Measurements from ENCODE around the gene IGSF9.

IGSF9 gene

GRCh38 chr1:159958719-159959380 lies 13.4 kb upstream of the IGSF9 start:
- Histone ChIP-seq H3K9ac (ENCODE audit: low read length) (no peak overlapping the region), H3K9me3 (ENCODE audit: control insufficient read depth, insufficient read depth, low read depth, low read length) (no peaks in the 10 kb centered on the region), H3K4me1 (ENCODE audit: control insufficient read depth, insufficient read depth, low read length) (peaks cover 2% of the 10 kb centered on the region; the same call in 1 of the 2 replicates), H3K27ac (ENCODE audit: low read depth, low read length) (no peak overlapping the region), H3K4me3 (ENCODE audit: low read depth, low read length) (no peak overlapping the region), H3K36me3 (ENCODE audit: control insufficient read depth, insufficient read depth, low read length) (no peaks in the 10 kb centered on the region), H3K27me3 (ENCODE audit: control insufficient read depth, insufficient read depth, low read length) (peaks cover 2% of the 10 kb centered on the region; the same call in 1 of the 2 replicates)

- Histone ChIP-seq H3K9me3 (ENCODE audit: control insufficient read depth, insufficient read depth, low read depth, low read length) (no peaks in the 10 kb centered on the region), H3K36me3 (ENCODE audit: control insufficient read depth, insufficient read depth, low read length) (no peaks in the 10 kb centered on the region), H3K27ac (ENCODE audit: low read depth, low read length) (no peak overlapping the region), H3K4me3 (ENCODE audit: low read depth, low read length) (no peak overlapping the region), H3K4me1 (ENCODE audit: control insufficient read depth, insufficient read depth, low read length) (peaks cover 5% of the 10 kb centered on the region; the same call in 1 of the 2 replicates), H3K9ac (ENCODE audit: low read length) (no peak overlapping the region), H3K27me3 (ENCODE audit: control insufficient read depth, insufficient read depth, low read length) (peaks cover 12% of the 10 kb centered on the region; the same call in 1 of the 2 replicates)
Measured at GRCh38 chr1:159957824-159958268, 12.4 kb upstream of the IGSF9 start.

GRCh38 chr1:159955456-159955855 lies 10.0 kb upstream of the IGSF9 start:
- Histone ChIP-seq H3K9me3 (ENCODE audit: control insufficient read depth, insufficient read depth, low read depth, low read length) (no peaks in the 10 kb centered on the region), H3K27ac (ENCODE audit: low read depth, low read length) (no peak overlapping the region)

GRCh38 chr1:159953536-159954515 lies 8.4 kb upstream of the IGSF9 start, which contains the start of gene SLAMF9:
Gene SLAMF9 (minus strand): TSS chr1:159954237. CDS start chr1:159954137, 100 bp downstream.
- peaks cover 5% of the 10 kb centered on the region; the same call in 1 of the 2 replicates for H3K4me1 ChIP-seq (ENCODE audit: control insufficient read depth, insufficient read depth, low read length)
- H3K9ac ChIP-seq (ENCODE audit: low read length): no peak within 1 kb of the TSS
- H3K36me3 ChIP-seq (ENCODE audit: control insufficient read depth, insufficient read depth, low read length): no peaks in the 10 kb centered on the region
- H3K4me3 ChIP-seq (ENCODE audit: low read depth, low read length): no peak within 1 kb of the TSS
- no peak within 1 kb of the TSS for H3K27ac ChIP-seq (ENCODE audit: low read depth, low read length)
- H3K9me3 ChIP-seq (ENCODE audit: control insufficient read depth, insufficient read depth, low read depth, low read length): no peaks in the 10 kb centered on the region
- H3K27me3 ChIP-seq (ENCODE audit: control insufficient read depth, insufficient read depth, low read length): peaks cover 24% of the 10 kb centered on the region

More at GRCh38 chr1:159955456-159955855, 10.0 kb upstream of the IGSF9 start:
- Histone ChIP-seq H3K4me3 (ENCODE audit: low read depth, low read length) (no peak overlapping the region), H3K4me1 (ENCODE audit: control insufficient read depth, insufficient read depth, low read length) (peaks cover 5% of the 10 kb centered on the region; the same call in 1 of the 2 replicates), H3K9ac (ENCODE audit: low read length) (no peak overlapping the region), H3K36me3 (ENCODE audit: control insufficient read depth, insufficient read depth, low read length) (no peaks in the 10 kb centered on the region), H3K27me3 (ENCODE audit: control insufficient read depth, insufficient read depth, low read length) (peaks cover 24% of the 10 kb centered on the region)

- Histone ChIP-seq H3K36me3 (ENCODE audit: control insufficient read depth, insufficient read depth, low read length) (no peaks in the 10 kb centered on the region), H3K27ac (ENCODE audit: low read depth, low read length) (no peak overlapping the region), H3K4me1 (ENCODE audit: control insufficient read depth, insufficient read depth, low read length) (peaks cover 5% of the 10 kb centered on the region; the same call in 1 of the 2 replicates), H3K4me3 (ENCODE audit: low read depth, low read length) (no peak overlapping the region), H3K9ac (ENCODE audit: low read length) (no peak overlapping the region), H3K27me3 (ENCODE audit: control insufficient read depth, insufficient read depth, low read length) (peaks cover 24% of the 10 kb centered on the region), H3K9me3 (ENCODE audit: control insufficient read depth, insufficient read depth, low read depth, low read length) (no peaks in the 10 kb centered on the region)
Measured at GRCh38 chr1:159952932-159953331, 7.5 kb upstream of the IGSF9 start.

GRCh38 chr1:159951551-159951950 lies 6.1 kb upstream of the IGSF9 start:
- Histone ChIP-seq H3K4me3 (ENCODE audit: low read depth, low read length) (no peak overlapping the region), H3K27ac (ENCODE audit: low read depth, low read length) (no peak overlapping the region), H3K36me3 (ENCODE audit: control insufficient read depth, insufficient read depth, low read length) (no peaks in the 10 kb centered on the region), H3K9me3 (ENCODE audit: control insufficient read depth, insufficient read depth, low read depth, low read length) (no peaks in the 10 kb centered on the region), H3K9ac (ENCODE audit: low read length) (no peak overlapping the region), H3K4me1 (ENCODE audit: control insufficient read depth, insufficient read depth, low read length) (peaks cover 6% of the 10 kb centered on the region; the same call in 1 of the 2 replicates), H3K27me3 (ENCODE audit: control insufficient read depth, insufficient read depth, low read length) (peaks cover 24% of the 10 kb centered on the region)

- Histone ChIP-seq H3K4me3 (ENCODE audit: low read depth, low read length) (no peak overlapping the region), H3K4me1 (ENCODE audit: control insufficient read depth, insufficient read depth, low read length) (peaks cover 11% of the 10 kb centered on the region), H3K27ac (ENCODE audit: low read depth, low read length) (no peak overlapping the region), H3K27me3 (ENCODE audit: control insufficient read depth, insufficient read depth, low read length) (peaks cover 24% of the 10 kb centered on the region), H3K36me3 (ENCODE audit: control insufficient read depth, insufficient read depth, low read length) (no peaks in the 10 kb centered on the region), H3K9me3 (ENCODE audit: control insufficient read depth, insufficient read depth, low read depth, low read length) (no peaks in the 10 kb centered on the region), H3K9ac (ENCODE audit: low read length) (no peak overlapping the region)
Measured at GRCh38 chr1:159951016-159951415, 5.6 kb upstream of the IGSF9 start.

GRCh38 chr1:159949981-159950381 lies 4.6 kb upstream of the IGSF9 start:
- no peak overlapping the region for H3K27ac ChIP-seq (ENCODE audit: low read depth, low read length)
- H3K27me3 ChIP-seq (ENCODE audit: control insufficient read depth, insufficient read depth, low read length): peaks cover 25% of the 10 kb centered on the region
- no peaks in the 10 kb centered on the region for H3K36me3 ChIP-seq (ENCODE audit: control insufficient read depth, insufficient read depth, low read length)
- H3K4me3 ChIP-seq (ENCODE audit: low read depth, low read length): no peak overlapping the region
- peaks cover 12% of the 10 kb centered on the region for H3K4me1 ChIP-seq (ENCODE audit: control insufficient read depth, insufficient read depth, low read length)
- H3K9me3 ChIP-seq (ENCODE audit: control insufficient read depth, insufficient read depth, low read depth, low read length): no peaks in the 10 kb centered on the region
- H3K9ac ChIP-seq (ENCODE audit: low read length): no peak overlapping the region

GRCh38 chr1:159949123-159949522 lies 3.7 kb upstream of the IGSF9 start:
- Histone ChIP-seq H3K4me3 (ENCODE audit: low read depth, low read length) (no peak overlapping the region), H3K27ac (ENCODE audit: low read depth, low read length) (no peak overlapping the region), H3K4me1 (ENCODE audit: control insufficient read depth, insufficient read depth, low read length) (peaks cover 17% of the 10 kb centered on the region), H3K36me3 (ENCODE audit: control insufficient read depth, insufficient read depth, low read length) (no peaks in the 10 kb centered on the region), H3K9ac (ENCODE audit: low read length) (no peak overlapping the region), H3K9me3 (ENCODE audit: control insufficient read depth, insufficient read depth, low read depth, low read length) (no peaks in the 10 kb centered on the region), H3K27me3 (ENCODE audit: control insufficient read depth, insufficient read depth, low read length) (peaks cover 31% of the 10 kb centered on the region)

GRCh38 chr1:159947942-159948341 lies 2.5 kb upstream of the IGSF9 start:
- H3K27ac ChIP-seq (ENCODE audit: low read depth, low read length): no peak overlapping the region
- H3K27me3 ChIP-seq (ENCODE audit: control insufficient read depth, insufficient read depth, low read length): peaks cover 20% of the 10 kb centered on the region
- no peaks in the 10 kb centered on the region for H3K9me3 ChIP-seq (ENCODE audit: control insufficient read depth, insufficient read depth, low read depth, low read length)
- no peaks in the 10 kb centered on the region for H3K36me3 ChIP-seq (ENCODE audit: control insufficient read depth, insufficient read depth, low read length)
- no peak overlapping the region for H3K4me3 ChIP-seq (ENCODE audit: low read depth, low read length)
- H3K9ac ChIP-seq (ENCODE audit: low read length): no peak overlapping the region
- H3K4me1 ChIP-seq (ENCODE audit: control insufficient read depth, insufficient read depth, low read length): peaks cover 12% of the 10 kb centered on the region

Measured in HUES6 (cell line).